Measurements from ENCODE around the gene ADGRL2. TPM values are rescaled to one million over a fixed set of nuclear protein-coding genes. Genes with fewer than 3 reads are reported as not detected.

ADGRL2 gene
- total and polyA plus RNA-seq, 2 experiments from 2014 or later, result 38.2 to 90.3 TPM

- ATAC-seq (no peak), DNase-seq (ENCODE audit: low spot score) (no peak)
- Mint-ChIP-seq H3K27ac (no peak overlapping the region), H3K4me1 (peaks cover 4% of the 10 kb centered on the region), H3K4me3 (no peak overlapping the region), H3K36me3 (ENCODE audit: low read depth) (peaks cover 32% of the 10 kb centered on the region), H3K27me3 (ENCODE audit: insufficient read depth, low read depth, poor library complexity) (no peaks in the 10 kb centered on the region), H3K9me3 (peaks cover 8% of the 10 kb centered on the region; the same call in 2 of the 3 replicates)
- H3K4me3 ChIP-seq, result no peak overlapping the region
- no peaks in the 10 kb centered on the region for H3K4me1 ChIP-seq (ENCODE audit: insufficient read depth)
- H3K27ac ChIP-seq (ENCODE audit: low read depth), result no peak overlapping the region
- H3K4me2 ChIP-seq, result no peak overlapping the region
- H3F3A ChIP-seq (replicated peaks; ENCODE audit: low read depth), result no peaks in the 10 kb centered on the region
- no peak overlapping the region for H2AFZ ChIP-seq
- H4K20me1 ChIP-seq (replicated peaks; ENCODE audit: insufficient read depth), result 0 out of 2 replicates have a peak, but pooled peaks cover 2% of the 10 kb centered on the region
- TF ChIP-seq EZH2phosphoT487 (IDR thresholded peaks at IDR 0.05; ENCODE audit: unreplicated experiment), result no peak
- TF ChIP-seq NANOG (IDR thresholded peaks at IDR 0.05; ENCODE audit: borderline replicate concordance), result no peak
- no peak for TF ChIP-seq POLR2AphosphoS5 (IDR thresholded peaks at IDR 0.05; ENCODE audit: low read depth)
- no peak for TF ChIP-seq ZNF462 (CRISPR knock-in tag; IDR thresholded peaks at IDR 0.05)
- no peak for TF ChIP-seq STAT1 (IDR thresholded peaks at IDR 0.05; ENCODE audit: unreplicated experiment)
- TF ChIP-seq ZNF331 (CRISPR knock-in tag; IDR thresholded peaks at IDR 0.05; ENCODE audit: low read depth), result no peak
- no peak for TF ChIP-seq ZNF114 (CRISPR knock-in tag; IDR thresholded peaks at IDR 0.05)
- TF ChIP-seq EZH2 (IDR thresholded peaks at IDR 0.05; ENCODE audit: low read depth, unreplicated experiment), result no peak
- TF ChIP-seq CREB1 (CRISPR knock-in tag; IDR thresholded peaks at IDR 0.05; ENCODE audit: low read depth), result no peak
- no peak for TF ChIP-seq JUNB (IDR thresholded peaks at IDR 0.05; ENCODE audit: unreplicated experiment)
- no peak for TF ChIP-seq CTCF (conservative IDR thresholded peaks at IDR 0.05; ENCODE audit: low read depth in 2 of 2)
- TF ChIP-seq ETS1 (IDR thresholded peaks at IDR 0.05), result no peak
- no peak for TF ChIP-seq REST (IDR thresholded peaks at IDR 0.05; ENCODE audit: unreplicated experiment)
- peaks cover 91% of the 10 kb centered on the region for H3K79me2 ChIP-seq (replicated peaks; ENCODE audit: insufficient read depth)
- no peaks in the 10 kb centered on the region for H3K27me3 ChIP-seq (ENCODE audit: insufficient read depth)
- no peaks in the 10 kb centered on the region for H3K36me3 ChIP-seq (ENCODE audit: insufficient read depth)
- H3K9me2 ChIP-seq (ENCODE audit: insufficient read depth), result no peaks in the 10 kb centered on the region
These were observed 66.5 kb downstream of the ADGRL2 start for GRCh38 chr1:81867235-81867634.
